Measurements from ENCODE around the gene SND1.

SND1 gene

GRCh38 chr7:128000854-128001265, 348.9 kb downstream of the SND1 start:
- H3K9me3 ChIP-seq (ENCODE audit: severe bottlenecking): no peaks in the 10 kb centered on the region
- no peaks in the 10 kb centered on the region for H3K27me3 ChIP-seq (ENCODE audit: insufficient read depth, low read depth, severe bottlenecking)
- no peaks in the 10 kb centered on the region; the same call in 1 of the 2 replicates for H3K36me3 ChIP-seq
- TF ChIP-seq, protein P1, sequence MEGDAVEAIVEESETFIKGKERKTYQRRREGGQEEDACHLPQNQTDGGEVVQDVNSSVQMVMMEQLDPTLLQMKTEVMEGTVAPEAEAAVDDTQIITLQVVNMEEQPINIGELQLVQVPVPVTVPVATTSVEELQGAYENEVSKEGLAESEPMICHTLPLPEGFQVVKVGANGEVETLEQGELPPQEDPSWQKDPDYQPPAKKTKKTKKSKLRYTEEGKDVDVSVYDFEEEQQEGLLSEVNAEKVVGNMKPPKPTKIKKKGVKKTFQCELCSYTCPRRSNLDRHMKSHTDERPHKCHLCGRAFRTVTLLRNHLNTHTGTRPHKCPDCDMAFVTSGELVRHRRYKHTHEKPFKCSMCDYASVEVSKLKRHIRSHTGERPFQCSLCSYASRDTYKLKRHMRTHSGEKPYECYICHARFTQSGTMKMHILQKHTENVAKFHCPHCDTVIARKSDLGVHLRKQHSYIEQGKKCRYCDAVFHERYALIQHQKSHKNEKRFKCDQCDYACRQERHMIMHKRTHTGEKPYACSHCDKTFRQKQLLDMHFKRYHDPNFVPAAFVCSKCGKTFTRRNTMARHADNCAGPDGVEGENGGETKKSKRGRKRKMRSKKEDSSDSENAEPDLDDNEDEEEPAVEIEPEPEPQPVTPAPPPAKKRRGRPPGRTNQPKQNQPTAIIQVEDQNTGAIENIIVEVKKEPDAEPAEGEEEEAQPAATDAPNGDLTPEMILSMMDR (IDR thresholded peaks at IDR 0.05; ENCODE audit: low read depth, low read length): no peak
- no peak overlapping the region for H3K27ac ChIP-seq
- no peak for DNase-seq
- no peak overlapping the region for H3K4me3 ChIP-seq (ENCODE audit: low read depth, low read length)

GRCh38 chr7:128003167-128003566, 351.2 kb downstream of the SND1 start:
- TF ChIP-seq, protein P1 (IDR thresholded peaks at IDR 0.05; ENCODE audit: low read depth, low read length): no peak
- Histone ChIP-seq H3K27me3 (ENCODE audit: insufficient read depth, low read depth, severe bottlenecking) (no peaks in the 10 kb centered on the region), H3K4me3 (ENCODE audit: low read depth, low read length) (no peak overlapping the region), H3K9me3 (ENCODE audit: severe bottlenecking) (no peaks in the 10 kb centered on the region), H3K27ac (no peak overlapping the region), H3K36me3 (no peaks in the 10 kb centered on the region; the same call in 1 of the 2 replicates)
- no peak for DNase-seq

GRCh38 chr7:128003787-128004186, 351.8 kb downstream of the SND1 start:
- H3K36me3 ChIP-seq: no peaks in the 10 kb centered on the region; the same call in 1 of the 2 replicates
- TF ChIP-seq, protein P1 (IDR thresholded peaks at IDR 0.05; ENCODE audit: low read depth, low read length): no peak
- no peak overlapping the region for H3K27ac ChIP-seq
- no peaks in the 10 kb centered on the region for H3K9me3 ChIP-seq (ENCODE audit: severe bottlenecking)
- DNase-seq: no peak
- H3K4me3 ChIP-seq (ENCODE audit: low read depth, low read length): no peak overlapping the region
- H3K27me3 ChIP-seq (ENCODE audit: insufficient read depth, low read depth, severe bottlenecking): no peaks in the 10 kb centered on the region

- Histone ChIP-seq H3K36me3 (no peaks in the 10 kb centered on the region; the same call in 1 of the 2 replicates), H3K27ac (no peak overlapping the region), H3K4me3 (ENCODE audit: low read depth, low read length) (no peak overlapping the region), H3K9me3 (ENCODE audit: severe bottlenecking) (no peaks in the 10 kb centered on the region), H3K27me3 (ENCODE audit: insufficient read depth, low read depth, severe bottlenecking) (no peaks in the 10 kb centered on the region)
- no peak for DNase-seq
- TF ChIP-seq, protein P1 (IDR thresholded peaks at IDR 0.05; ENCODE audit: low read depth, low read length): no peak
Observed at GRCh38 chr7:128004623-128005022, 352.6 kb downstream of the SND1 start.

DNA sequence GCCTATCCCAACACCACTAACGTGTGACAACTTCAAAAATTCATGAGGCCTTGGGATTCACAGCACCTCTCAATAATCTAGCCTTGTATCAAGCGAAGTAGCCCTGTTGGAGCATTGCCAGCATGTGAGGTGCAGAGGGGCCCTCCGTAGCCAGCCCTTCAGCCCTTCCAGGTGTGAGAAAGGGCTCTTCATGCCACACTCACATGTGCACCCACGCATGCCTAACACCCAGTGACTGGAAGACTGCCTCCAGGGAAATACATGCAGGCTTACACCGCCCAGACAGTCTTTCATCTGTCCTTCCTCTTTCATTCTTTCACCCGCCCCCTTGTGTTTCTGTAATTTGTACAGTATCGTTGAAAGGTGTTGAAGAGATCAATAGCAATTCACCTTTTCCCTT, 353.1 kb downstream of the SND1 start:
- Histone ChIP-seq H3K36me3 (no peaks in the 10 kb centered on the region; the same call in 1 of the 2 replicates), H3K27me3 (ENCODE audit: insufficient read depth, low read depth, severe bottlenecking) (no peaks in the 10 kb centered on the region), H3K27ac (no peak overlapping the region), H3K9me3 (ENCODE audit: severe bottlenecking) (no peaks in the 10 kb centered on the region), H3K4me3 (ENCODE audit: low read depth, low read length) (no peak overlapping the region)
- TF ChIP-seq, protein P1 (IDR thresholded peaks at IDR 0.05; ENCODE audit: low read depth, low read length): no peak
- DNase-seq: no peak

DNA sequence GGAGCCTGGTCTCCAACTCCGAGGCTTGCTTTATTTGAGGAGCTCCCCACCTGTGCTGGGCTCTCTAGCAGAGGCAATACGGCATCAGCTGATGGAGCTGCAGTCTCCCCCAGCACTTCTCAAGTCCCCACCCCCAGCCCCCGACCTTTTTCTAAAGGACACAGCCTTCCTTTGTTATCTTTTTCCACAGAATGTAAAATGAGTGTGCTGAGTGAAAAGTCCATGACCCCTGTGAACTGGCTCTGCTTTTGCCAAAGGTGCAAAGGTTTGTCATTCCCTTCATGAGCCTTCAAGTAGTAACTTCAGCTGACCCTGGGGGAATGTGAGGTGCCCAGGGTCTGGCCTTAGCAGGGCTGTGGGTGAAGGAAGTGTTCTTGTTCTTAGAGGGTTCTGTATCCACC, 353.8 kb downstream of the SND1 start:
- Histone ChIP-seq H3K9me3 (ENCODE audit: severe bottlenecking) (no peaks in the 10 kb centered on the region), H3K36me3 (no peaks in the 10 kb centered on the region; the same call in 1 of the 2 replicates), H3K27ac (no peak overlapping the region), H3K4me3 (ENCODE audit: low read depth, low read length) (no peak overlapping the region), H3K27me3 (ENCODE audit: insufficient read depth, low read depth, severe bottlenecking) (no peaks in the 10 kb centered on the region)
- DNase-seq: no peak
- TF ChIP-seq, protein P1 (IDR thresholded peaks at IDR 0.05; ENCODE audit: low read depth, low read length): no peak
